WERI-Rb-1 (cell line): Measurements from ENCODE around the gene SORBS2.

Experiments used
- DNase-seq: peaks from one replicate; pipeline ENCODE4 v3.0.0-alpha.2; 2020
- H3K27ac ChIP-seq: fragments of 250-450 bp; sonication (Bioruptor Pico); 2 replicates; pipeline ENCODE4 v1.5.1; 2020; ENCODE audit warnings: mild to moderate bottlenecking, moderate library complexity
- H3K27me3 ChIP-seq: fragments of 250-450 bp; sonication (Bioruptor Pico); 2 replicates; pipeline ENCODE4 v1.5.1; 2021; ENCODE audit warnings: mild to moderate bottlenecking, low read depth, moderate library complexity; ENCODE audit not compliant: insufficient read depth, severe bottlenecking
- H3K36me3 ChIP-seq: fragments of 250-450 bp; sonication (Bioruptor Pico); 2 replicates; pipeline ENCODE4 v1.5.1; 2020; ENCODE audit warnings: mild to moderate bottlenecking, moderate library complexity
- H3K4me3 ChIP-seq: 2 replicates; pipeline ENCODE4 v1.5.1; 2011; ENCODE audit warnings: low read depth, mild to moderate bottlenecking, control low read depth, low read length
- H3K9me3 ChIP-seq: fragments of 250-450 bp; sonication (Bioruptor Pico); 2 replicates; pipeline ENCODE4 v1.5.1; 2021; ENCODE audit warnings: mild to moderate bottlenecking, moderate library complexity; ENCODE audit not compliant: severe bottlenecking
- CTCF ChIP-seq: IDR thresholded peaks from 2 replicates; pipeline ENCODE4 v1.5.1; 2011; ENCODE audit warnings: low read depth, mild to moderate bottlenecking, control low read depth, inconsistent platforms, low read length

The SORBS2 gene

DNA sequence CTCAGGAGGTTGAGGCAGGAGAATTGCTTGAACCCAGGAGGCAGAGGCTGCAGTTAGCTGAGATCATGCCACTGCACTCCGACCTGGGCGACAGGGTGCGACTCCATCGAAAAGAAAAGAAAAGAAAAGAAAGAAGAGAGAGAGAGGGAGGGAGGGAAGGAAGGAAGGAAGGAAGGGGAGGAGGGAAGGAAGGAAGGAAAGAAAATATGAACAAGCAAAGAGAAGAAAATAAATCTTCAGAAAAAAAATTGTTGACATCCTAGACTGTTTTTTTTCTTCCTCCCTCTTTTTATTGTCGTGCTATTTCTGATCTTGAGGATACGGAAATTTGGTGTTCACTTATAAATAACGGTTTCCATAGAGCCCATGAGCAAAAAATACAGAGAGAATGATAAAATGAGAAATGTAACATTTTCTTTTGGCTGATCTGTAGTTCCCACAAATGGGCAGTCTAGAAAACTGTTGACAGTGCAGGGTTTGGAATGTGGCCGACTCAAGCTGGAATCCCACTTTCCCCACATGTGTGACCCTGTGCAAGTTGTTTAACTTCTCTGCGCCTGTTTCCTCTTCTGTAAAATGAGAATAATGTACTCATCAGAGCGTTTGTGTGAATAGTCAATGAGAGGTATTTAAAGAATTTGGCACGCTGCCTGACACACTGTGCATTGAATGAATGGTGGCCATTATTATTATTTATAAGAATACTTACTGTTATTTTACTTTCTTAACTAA is 19.4 kb downstream of the SORBS2 start:
- DNase-seq: no peak
- Histone ChIP-seq H3K9me3 (no peaks in the 10 kb centered on the region), H3K4me3 (no peak overlapping the region), H3K27ac (no peak overlapping the region), H3K27me3 (no peaks in the 10 kb centered on the region), H3K36me3 (no peaks in the 10 kb centered on the region)
- no peak for TF ChIP-seq CTCF

DNA sequence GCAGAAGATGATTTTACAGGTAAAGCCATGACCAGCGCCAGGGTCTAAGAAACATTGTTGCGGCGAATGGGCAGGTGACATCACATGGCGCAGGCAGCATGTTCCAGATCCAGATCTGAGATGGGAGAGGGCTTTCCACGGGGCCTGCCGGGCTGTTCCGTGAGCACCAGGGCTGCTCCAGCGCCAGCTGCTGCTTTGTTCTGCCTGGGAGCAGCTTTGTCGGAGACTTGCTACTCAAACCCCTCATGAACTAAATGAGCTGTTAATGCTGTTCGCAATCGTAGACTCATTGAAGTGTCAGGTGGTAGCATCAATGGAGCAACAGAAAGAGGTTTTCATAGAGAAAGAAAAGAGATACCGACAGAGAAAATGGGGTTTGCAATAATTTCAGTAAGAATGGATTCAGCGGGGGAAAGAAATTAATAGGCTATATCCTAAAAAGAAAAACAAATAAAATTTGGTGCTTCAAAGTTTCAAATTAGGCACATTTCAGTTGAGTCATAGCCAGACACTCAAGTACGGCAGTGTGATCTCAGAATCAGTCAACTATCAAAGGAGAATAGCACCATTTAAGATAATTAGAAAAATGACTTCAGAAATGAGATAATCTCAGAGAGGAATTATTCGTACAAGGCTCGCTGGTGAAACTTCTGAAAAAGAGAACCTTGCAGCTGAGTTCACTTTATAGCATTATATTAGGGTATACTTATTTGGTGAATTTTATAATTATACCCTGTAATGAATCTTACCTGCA is 23.9 kb downstream of the SORBS2 start:
- no peak for TF ChIP-seq CTCF
- Histone ChIP-seq H3K4me3 (no peak overlapping the region), H3K27me3 (no peaks in the 10 kb centered on the region), H3K36me3 (no peaks in the 10 kb centered on the region), H3K9me3 (no peaks in the 10 kb centered on the region), H3K27ac (no peak overlapping the region)
- DNase-seq: no peak

DNA sequence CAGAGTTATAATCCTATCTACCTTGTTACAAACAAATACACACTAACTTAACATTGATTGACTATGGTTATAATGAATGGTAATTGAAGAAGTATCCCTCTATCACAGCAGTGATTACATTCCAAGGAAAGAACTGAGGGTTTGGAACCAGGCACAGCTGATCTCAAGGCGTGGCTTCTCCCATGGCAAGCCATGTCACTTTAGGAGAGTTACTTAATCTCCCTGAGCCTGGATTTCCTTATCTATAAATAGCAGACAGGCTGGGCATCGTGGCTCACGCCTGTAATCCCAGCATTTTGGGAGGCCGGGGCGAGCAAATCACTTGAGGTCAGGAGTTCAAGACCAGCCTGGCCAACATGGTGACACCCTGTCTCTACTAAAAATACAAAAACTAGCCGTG is 25.6 kb downstream of the SORBS2 start:
- no peak overlapping the region for H3K4me3 ChIP-seq
- H3K9me3 ChIP-seq: no peaks in the 10 kb centered on the region
- no peak for TF ChIP-seq CTCF

DNA sequence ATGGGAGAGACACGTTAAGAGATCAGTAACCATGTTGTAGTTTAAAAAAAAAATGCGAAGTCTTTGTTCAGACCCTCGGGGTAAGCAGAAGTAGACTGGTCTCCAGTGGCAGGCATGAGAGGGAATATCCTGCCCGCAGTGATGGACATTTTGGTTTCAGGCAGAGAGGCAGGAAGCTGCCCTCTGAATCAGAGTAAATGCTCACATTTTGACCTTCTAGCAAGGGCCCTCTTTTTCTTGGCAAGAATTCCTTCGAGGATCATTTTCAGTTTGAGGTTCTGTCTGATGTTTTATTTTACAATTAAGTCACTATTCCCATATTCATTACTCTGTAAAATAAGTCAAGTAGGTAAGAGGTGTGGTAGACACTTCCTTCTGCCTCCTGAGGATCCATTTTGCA is 28.4 kb downstream of the SORBS2 start:
- Histone ChIP-seq H3K36me3 (no peaks in the 10 kb centered on the region), H3K4me3 (no peak overlapping the region), H3K9me3 (no peaks in the 10 kb centered on the region), H3K27me3 (no peaks in the 10 kb centered on the region), H3K27ac (no peak overlapping the region)
- no peak for DNase-seq
- no peak for TF ChIP-seq CTCF

More for the DNA sequence above, 25.6 kb downstream of the SORBS2 start:
- H3K27me3 ChIP-seq: no peaks in the 10 kb centered on the region
- no peak overlapping the region for H3K27ac ChIP-seq
- H3K36me3 ChIP-seq: no peaks in the 10 kb centered on the region
- peak; percentile 82 for DNase-seq

GRCh38 chr4:185782523-185782922 is 29.5 kb downstream of the SORBS2 start:
- TF ChIP-seq CTCF: no peak
- Histone ChIP-seq H3K27ac (no peak overlapping the region), H3K36me3 (no peaks in the 10 kb centered on the region), H3K9me3 (no peaks in the 10 kb centered on the region), H3K4me3 (no peak overlapping the region), H3K27me3 (no peaks in the 10 kb centered on the region)
- DNase-seq: no peak
